Measurements from ENCODE around the gene KCNG2.

KCNG2 gene

GRCh38 chr18:79887181-79888000 lies 89.7 kb downstream of the KCNG2 start:
- DNase-seq (ENCODE audit: low spot score): no peak

GRCh38 chr18:79888016-79888415 lies 90.3 kb downstream of the KCNG2 start:
- no peak for DNase-seq (ENCODE audit: low spot score)

DNA sequence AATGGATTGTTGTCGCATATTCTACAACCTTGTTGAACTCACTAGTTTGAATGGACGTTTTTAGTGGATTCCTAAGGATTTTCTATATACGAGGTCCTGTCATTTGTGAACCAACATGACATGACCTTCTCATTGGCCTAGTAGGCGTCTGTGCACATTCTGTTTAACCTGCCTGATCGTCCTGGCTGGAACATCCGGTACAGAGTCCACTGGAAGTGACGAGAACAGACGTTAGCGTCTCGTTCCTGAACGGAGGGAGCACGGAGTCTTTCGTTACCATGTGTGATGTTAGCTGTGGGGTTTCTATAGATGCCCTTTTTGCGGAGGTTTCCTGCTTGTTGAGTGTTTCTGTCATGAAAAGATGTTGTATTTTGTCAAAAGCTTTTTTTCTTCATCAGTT lies 91.8 kb downstream of the KCNG2 start:
- DNase-seq (ENCODE audit: low spot score): no peak

DNA sequence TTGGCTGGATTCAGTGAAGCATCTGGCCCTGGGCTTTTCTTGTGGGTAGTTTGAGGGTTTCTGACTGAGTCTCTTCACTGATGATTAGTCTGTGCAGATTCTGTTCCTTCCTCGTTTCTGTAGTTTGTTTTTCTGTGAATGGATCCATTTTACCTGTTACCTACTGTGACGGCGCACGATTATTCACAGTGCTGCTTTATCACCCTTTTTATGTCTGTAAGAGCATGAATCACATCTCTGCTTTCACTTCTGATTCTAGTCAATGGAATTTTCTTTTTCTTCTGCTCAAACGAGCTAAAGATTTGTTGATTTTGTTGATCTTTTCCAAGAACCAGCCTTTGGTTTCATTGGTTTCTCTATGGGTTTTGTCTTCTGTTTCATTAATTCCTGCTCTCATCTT lies 92.9 kb downstream of the KCNG2 start:
- no peak for DNase-seq (ENCODE audit: low spot score)

- no peak for DNase-seq (ENCODE audit: low spot score)
Measured at GRCh38 chr18:79896738-79897137, 99.0 kb downstream of the KCNG2 start.

DNA sequence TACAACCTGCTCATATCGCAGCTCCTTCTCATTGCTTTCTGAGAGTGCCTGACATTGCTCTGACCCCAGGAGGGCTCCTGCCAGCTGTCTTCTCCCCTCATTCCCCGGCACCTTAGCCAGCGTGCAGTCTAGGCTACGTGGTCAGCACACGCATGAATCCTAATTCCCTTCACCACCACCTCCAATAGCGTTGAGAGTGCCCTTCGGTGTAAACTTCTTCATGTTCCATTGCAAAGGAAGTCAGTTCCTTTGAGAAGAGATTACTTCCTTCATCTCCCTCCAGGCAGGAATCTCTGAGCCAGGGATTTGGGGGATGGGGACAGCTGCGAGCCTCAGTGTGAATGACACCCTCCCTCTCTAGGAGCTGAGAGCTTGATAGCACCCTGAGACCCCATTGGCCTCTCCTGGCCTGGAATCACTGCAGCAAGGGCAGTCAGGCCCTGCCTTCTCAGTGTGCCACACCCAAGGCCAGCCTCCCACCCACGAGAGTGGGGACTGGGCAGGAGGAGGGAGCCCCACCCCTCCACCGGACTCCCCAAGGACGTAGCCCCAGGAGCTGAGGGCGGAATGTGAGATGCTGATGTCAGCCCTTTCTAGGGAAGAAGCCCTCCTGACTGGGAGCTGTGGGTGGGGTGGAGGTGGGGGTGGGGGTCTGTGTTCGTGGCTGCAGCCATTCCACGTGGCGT lies 100.3 kb downstream of the KCNG2 start:
- DNase-seq (ENCODE audit: low spot score): no peak

- no peak for DNase-seq (ENCODE audit: low spot score)
Measured at GRCh38 chr18:79898952-79899608, 101.3 kb downstream of the KCNG2 start.

DNA sequence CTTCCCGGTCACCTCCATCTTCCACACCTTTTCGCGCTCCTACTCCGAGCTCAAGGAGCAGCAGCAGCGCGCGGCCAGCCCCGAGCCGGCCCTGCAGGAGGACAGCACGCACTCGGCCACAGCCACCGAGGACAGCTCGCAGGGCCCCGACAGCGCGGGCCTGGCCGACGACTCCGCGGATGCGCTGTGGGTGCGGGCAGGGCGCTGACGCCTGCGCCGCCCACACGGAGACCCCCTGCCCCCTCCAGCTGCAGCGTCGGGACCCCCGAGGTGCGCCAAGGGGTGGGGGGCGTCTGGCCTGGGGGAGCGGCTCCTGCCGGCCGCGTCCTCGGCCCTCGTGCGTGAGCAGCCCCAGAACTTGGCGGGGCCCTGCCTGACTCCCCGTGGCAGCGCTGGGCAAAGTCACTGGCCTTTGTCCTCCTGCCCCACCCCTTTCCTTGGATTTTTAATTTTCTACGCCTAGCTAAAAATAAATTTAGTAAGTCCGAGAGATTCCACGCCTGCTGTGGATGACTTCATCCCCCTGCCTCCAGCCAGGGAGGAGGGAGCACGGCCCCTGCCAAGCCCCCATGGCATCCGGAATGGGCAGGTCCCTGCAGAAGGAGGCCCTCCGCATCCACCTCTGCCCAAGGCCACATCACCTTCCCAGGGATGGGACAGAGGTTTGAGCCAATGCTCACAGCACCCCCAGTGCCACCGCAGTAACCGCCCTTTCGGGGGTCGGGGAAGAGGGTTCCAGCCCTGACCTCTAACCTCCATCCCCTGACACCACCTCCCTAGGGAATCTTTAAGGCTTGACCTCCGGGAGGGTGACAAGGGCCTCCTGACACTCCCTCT lies 102.1 kb downstream of the KCNG2 start:
- no peak for DNase-seq (ENCODE audit: low spot score)

DNA sequence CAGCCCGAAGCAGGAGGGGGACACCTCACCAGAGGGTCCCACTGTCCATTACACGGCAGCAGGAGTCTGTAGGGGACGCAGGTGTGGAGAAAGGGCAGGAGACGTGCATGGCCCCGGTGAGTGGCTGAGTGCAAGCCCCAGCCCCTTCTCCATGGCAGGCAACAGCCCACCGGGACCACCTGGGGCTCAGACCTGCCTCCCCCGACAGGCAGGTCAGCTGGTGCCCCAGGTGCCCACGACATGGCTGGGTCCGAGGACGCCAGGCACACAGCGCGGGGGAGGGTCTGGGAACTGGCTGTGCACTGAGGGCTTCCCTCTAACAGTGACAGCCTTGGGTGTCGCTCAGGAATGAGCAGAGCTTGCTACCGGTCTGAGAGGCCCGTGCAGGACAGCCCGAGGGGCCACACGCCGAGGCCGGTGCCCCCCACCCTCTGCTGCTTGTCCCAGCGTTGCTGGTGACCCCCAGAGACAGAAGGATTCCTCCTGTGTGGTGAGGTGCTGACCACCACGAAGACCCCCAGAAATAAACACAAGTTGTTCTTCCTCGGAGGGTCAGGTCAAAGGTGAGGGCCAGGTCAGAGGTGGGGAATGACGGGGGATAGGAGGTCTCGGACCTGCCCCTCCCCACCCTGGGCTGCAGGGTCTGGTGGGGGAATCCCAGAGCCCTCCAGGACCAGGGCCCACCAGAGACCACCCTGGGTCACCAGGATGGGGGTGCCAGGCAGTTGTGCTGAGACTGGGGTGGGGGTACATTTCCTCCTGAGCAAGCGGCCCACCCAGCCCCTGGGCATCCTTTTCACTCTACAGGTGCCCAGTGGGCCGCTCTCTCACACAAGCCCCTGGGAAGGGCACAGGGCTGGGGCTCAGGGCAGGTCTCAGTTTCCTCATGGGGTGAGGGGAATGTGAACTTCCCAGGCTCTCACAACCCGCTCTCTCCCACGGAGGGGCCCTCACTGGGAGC lies 103.2 kb downstream of the KCNG2 start:
- DNase-seq (ENCODE audit: low spot score): no peak

DNA sequence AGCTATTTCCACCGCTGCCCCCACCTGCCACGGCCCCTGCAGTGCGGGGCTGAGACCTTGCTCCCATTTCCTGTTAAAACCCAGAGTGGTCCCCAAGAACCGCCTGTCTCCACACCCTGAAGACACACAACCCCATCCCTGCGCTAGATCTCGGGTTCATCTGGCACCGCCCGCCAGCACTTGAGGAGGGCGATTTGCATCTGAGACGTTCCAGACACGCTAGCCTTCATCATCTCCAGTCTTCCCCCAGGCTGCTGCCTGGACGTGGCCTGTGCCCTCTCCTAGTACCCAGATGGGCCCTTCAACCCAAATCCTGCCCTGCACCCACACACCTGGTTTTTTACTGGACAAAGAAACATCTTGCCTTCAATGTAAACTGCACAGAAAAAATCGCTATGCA lies 103.9 kb downstream of the KCNG2 start:
- no peak for DNase-seq (ENCODE audit: low spot score)

GRCh38 chr18:79902075-79902474 lies 104.3 kb downstream of the KCNG2 start:
- DNase-seq (ENCODE audit: low spot score): no peak

DNA sequence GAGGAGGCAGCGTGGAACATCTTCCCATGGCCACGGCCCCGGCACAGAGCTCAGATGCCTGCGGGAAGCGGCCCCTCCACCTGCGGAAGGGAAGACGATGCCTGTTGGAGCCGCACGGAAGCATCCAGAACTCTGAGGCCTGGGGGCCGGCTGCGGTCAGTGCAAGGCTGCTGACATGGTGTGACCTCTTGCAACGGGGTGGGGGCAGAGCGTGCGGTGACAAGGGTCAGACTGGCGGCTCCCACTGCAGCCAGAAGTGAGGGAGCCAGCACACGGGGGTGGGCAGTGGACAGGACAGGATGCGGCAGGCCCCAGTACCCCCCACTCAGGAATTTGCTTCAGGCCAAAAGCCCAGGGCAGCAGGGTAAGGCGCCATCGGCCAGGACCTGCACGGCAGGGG lies 104.9 kb downstream of the KCNG2 start:
- no peak for DNase-seq (ENCODE audit: low spot score)

DNA sequence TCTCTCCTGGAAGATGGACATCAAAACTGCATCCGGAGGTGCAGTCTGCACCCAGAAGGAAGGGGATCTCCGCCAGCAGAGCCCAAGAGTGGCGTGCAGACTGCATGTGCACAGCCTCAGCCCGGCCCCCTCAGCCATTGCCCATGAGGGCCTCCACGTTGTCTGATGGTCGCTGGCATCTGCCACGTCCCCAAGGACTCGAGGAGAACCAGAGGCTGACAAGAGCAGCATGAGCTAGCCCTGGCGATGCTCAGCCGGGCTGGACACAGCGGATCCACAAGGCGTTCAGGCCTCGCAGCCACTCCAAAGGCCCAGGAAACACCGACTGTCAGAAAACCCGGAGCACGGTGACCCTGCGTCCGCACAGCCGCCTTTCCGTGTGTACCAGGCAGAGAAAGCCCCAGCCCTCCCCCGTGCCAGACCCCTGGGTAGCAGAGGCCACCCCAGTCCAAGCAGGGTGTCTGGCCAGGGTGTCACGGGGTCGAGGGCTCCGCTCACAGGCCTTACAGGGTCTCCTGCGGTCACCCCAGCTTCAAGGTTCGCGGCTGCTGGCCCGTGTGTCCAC lies 105.4 kb downstream of the KCNG2 start:
- DNase-seq (ENCODE audit: low spot score): no peak

DNA sequence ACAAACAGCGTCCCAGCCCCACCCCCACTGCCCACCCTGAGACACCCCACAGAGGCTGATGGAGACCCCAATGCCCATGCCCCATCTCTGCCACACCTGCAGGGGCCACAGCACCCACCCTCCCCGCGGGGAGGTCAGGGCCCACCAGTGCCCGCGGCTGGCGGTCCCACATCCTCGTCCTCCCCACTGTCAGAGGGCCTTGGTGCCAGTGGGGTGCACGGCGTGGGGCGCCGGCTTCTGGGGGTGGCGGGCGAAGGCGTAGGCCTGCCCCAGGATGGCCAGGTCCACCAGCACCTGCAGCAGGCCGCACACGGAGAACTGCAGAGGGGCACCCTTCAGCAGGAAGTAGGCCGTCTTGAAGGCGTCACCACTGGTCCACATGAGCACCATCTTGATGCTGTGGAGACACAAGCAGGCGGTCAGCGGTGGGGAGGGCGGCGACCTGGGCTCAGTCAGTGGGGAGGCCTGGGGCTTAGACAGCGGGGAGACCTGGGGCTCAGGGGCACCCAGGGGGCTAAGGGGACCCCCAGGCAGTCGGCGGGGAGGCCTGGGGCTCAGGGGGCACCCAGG lies 106.1 kb downstream of the KCNG2 start:
- DNase-seq (ENCODE audit: low spot score): no peak

GRCh38 chr18:79904357-79905147 lies 106.8 kb downstream of the KCNG2 start:
- DNase-seq (ENCODE audit: low spot score): no peak

GRCh38 chr18:79905389-79905911 lies 107.7 kb downstream of the KCNG2 start:
- DNase-seq (ENCODE audit: low spot score): no peak

GRCh38 chr18:79905993-79906392 lies 108.3 kb downstream of the KCNG2 start:
- no peak for DNase-seq (ENCODE audit: low spot score)

DNA sequence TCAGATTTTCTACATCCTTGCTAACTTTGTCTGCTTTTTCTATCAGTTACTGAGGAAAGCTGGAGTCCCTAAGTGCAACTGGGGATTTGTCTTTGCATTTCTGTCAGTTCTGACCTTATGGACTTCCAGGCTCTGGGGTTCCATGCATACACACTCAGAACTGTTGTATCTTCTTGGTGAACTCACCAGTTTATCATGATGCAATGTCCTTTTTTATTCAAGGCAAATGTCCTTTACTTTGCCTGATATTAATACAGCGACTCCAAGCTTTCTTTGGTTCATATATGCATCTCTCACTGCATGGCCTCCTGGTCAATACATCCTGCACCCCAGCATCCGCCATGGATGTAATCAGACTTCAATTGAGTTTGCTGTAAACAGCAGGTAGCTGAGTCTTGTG lies 109.0 kb downstream of the KCNG2 start:
- DNase-seq (ENCODE audit: low spot score): no peak

Measured in AG08396 (cell line).